ENCODE data around the gene PUSL1. TPM values are rescaled to one million over a fixed set of nuclear protein-coding genes. Genes with fewer than 3 reads are reported as not detected.

Gene PUSL1
- total and polyA plus RNA-seq, 2 of the 13 experiments (the other 11 are each of a cell fraction or from before 2014, with no cell fraction given) = 8.3 to 22.2 TPM

DNA sequence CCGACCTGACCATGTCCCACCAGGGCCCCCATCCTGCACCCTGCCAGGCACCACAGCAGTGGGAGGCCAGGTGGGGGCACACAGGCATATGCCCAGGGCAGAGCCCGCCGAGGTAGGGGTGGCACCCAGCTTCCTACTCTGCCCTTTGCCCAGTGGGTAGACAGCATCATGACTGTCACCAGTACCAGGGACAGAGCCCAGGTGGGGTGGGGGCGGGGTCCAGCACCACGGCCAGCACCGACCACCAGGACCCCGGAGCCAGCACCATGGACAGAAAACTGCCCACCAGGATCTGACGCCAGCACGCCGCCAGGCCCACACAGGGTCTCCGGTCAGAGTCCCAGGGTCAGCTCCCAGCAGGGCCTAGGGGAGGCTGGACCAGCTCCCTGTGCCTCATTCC, 26.4 kb downstream of the PUSL1 start (continued):
- TF ChIP-seq SMARCC2 (IDR thresholded peaks at IDR 0.05) (no peak), ZNF564 (CRISPR knock-in tag; IDR thresholded peaks at IDR 0.05) (0 out of 2 replicates have a peak, but pooled peaks have one; percentile 69), ZNF629 (CRISPR knock-in tag; conservative IDR thresholded peaks at IDR 0.05) (no peak), ZNF775 (CRISPR knock-in tag; IDR thresholded peaks at IDR 0.05; ENCODE audit: borderline replicate concordance) (no peak), ZNF878 (CRISPR knock-in tag; IDR thresholded peaks at IDR 0.05) (no peak), ZBTB42 (CRISPR knock-in tag; IDR thresholded peaks at IDR 0.05) (no peak), HMG20A (CRISPR knock-in tag; IDR thresholded peaks at IDR 0.05; ENCODE audit: borderline replicate concordance) (no peak), ZNF720 (CRISPR knock-in tag; IDR thresholded peaks at IDR 0.05) (no peak; the same call in 1 of the 2 replicates), SNRNP70 (IDR thresholded peaks at IDR 0.05; ENCODE audit: low read depth, low read length) (no peak), ZNF432 (CRISPR knock-in tag; IDR thresholded peaks at IDR 0.05; ENCODE audit: borderline replicate concordance) (peak; percentile 63; the same call in 1 of the 2 replicates), ZNF382 (CRISPR knock-in tag; IDR thresholded peaks at IDR 0.05; ENCODE audit: borderline replicate concordance) (no peak), KLF12 (CRISPR knock-in tag; IDR thresholded peaks at IDR 0.05; ENCODE audit: borderline replicate concordance) (no peak), PCBP1 (IDR thresholded peaks at IDR 0.05; ENCODE audit: borderline replicate concordance, low read depth, low read length) (no peak), YEATS2 (CRISPR knock-in tag; IDR thresholded peaks at IDR 0.05; ENCODE audit: borderline replicate concordance) (no peak), ZNF850 (CRISPR knock-in tag; conservative IDR thresholded peaks at IDR 0.05) (no peak), TEAD2 (CRISPR knock-in tag; IDR thresholded peaks at IDR 0.05) (0 out of 2 replicates have a peak, but pooled peaks have one; percentile 44), NRL (CRISPR knock-in tag; IDR thresholded peaks at IDR 0.05; ENCODE audit: borderline replicate concordance) (no peak), ELF4 (CRISPR knock-in tag; IDR thresholded peaks at IDR 0.05; ENCODE audit: borderline replicate concordance) (peak; percentile 40; the same call in 1 of the 2 replicates), CBX2 (IDR thresholded peaks at IDR 0.05; ENCODE audit: low read depth, low read length) (no peak), CBX2 (CRISPR knock-in tag; IDR thresholded peaks at IDR 0.05; ENCODE audit: low read depth) (no peak), ZNF138 (CRISPR knock-in tag; IDR thresholded peaks at IDR 0.05; ENCODE audit: low read depth) (peak; percentile 88; the same call in 1 of the 2 replicates), ZSCAN22 (CRISPR knock-in tag; IDR thresholded peaks at IDR 0.05) (no peak), SIX4 (CRISPR knock-in tag; IDR thresholded peaks at IDR 0.05) (no peak)
- TF ChIP-seq, protein P1, sequence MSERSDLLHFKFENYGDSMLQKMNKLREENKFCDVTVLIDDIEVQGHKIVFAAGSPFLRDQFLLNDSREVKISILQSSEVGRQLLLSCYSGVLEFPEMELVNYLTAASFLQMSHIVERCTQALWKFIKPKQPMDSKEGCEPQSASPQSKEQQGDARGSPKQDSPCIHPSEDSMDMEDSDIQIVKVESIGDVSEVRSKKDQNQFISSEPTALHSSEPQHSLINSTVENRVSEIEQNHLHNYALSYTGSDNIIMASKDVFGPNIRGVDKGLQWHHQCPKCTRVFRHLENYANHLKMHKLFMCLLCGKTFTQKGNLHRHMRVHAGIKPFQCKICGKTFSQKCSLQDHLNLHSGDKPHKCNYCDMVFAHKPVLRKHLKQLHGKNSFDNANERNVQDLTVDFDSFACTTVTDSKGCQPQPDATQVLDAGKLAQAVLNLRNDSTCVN (CRISPR knock-in tag; IDR thresholded peaks at IDR 0.05; ENCODE audit: borderline replicate concordance) = peak; percentile 75
- TF ChIP-seq, protein P2, sequence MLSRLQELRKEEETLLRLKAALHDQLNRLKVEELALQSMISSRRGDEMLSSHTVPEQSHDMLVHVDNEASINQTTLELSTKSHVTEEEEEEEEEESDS (CRISPR knock-in tag; IDR thresholded peaks at IDR 0.05; ENCODE audit: borderline replicate concordance) = peak; percentile 36; the same call in 1 of the 2 replicates
- TF ChIP-seq, protein P3, sequence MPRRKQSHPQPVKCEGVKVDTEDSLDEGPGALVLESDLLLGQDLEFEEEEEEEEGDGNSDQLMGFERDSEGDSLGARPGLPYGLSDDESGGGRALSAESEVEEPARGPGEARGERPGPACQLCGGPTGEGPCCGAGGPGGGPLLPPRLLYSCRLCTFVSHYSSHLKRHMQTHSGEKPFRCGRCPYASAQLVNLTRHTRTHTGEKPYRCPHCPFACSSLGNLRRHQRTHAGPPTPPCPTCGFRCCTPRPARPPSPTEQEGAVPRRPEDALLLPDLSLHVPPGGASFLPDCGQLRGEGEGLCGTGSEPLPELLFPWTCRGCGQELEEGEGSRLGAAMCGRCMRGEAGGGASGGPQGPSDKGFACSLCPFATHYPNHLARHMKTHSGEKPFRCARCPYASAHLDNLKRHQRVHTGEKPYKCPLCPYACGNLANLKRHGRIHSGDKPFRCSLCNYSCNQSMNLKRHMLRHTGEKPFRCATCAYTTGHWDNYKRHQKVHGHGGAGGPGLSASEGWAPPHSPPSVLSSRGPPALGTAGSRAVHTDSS (CRISPR knock-in tag; conservative IDR thresholded peaks at IDR 0.05) = no peak
- TF ChIP-seq, protein P4, sequence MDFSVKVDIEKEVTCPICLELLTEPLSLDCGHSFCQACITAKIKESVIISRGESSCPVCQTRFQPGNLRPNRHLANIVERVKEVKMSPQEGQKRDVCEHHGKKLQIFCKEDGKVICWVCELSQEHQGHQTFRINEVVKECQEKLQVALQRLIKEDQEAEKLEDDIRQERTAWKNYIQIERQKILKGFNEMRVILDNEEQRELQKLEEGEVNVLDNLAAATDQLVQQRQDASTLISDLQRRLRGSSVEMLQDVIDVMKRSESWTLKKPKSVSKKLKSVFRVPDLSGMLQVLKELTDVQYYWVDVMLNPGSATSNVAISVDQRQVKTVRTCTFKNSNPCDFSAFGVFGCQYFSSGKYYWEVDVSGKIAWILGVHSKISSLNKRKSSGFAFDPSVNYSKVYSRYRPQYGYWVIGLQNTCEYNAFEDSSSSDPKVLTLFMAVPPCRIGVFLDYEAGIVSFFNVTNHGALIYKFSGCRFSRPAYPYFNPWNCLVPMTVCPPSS (IDR thresholded peaks at IDR 0.05) = no peak
- TF ChIP-seq, protein P5, sequence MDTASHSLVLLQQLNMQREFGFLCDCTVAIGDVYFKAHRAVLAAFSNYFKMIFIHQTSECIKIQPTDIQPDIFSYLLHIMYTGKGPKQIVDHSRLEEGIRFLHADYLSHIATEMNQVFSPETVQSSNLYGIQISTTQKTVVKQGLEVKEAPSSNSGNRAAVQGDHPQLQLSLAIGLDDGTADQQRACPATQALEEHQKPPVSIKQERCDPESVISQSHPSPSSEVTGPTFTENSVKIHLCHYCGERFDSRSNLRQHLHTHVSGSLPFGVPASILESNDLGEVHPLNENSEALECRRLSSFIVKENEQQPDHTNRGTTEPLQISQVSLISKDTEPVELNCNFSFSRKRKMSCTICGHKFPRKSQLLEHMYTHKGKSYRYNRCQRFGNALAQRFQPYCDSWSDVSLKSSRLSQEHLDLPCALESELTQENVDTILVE (CRISPR knock-in tag; IDR thresholded peaks at IDR 0.05) = no peak

Data from HepG2 (cell line).